K562 (cell line): Measurements from ENCODE around the gene RAB3IP. TPM values are rescaled to one million over a fixed set of nuclear protein-coding genes. Genes with fewer than 3 reads are reported as not detected.

Experiments used
- ATAC-seq: fragments of 200-7000 bp; cut with Tn5 transposase; 3 replicates; pipeline ENCODE4 v1.9.1; 2020; ENCODE audit warnings: moderate library complexity
- BruUV-seq: library from RNA; stranded (reverse); fragments of 400-500 nt; replicated peaks from 2 replicates; lab custom pipeline; 2021; lab: Mats Ljungman, UMichigan
- CTCF ChIA-PET: fragments of 300-600 bp; formaldehyde crosslinking; extraction: SDS; loops from one replicate; lab custom pipeline; 2021; ENCODE audit warnings: low intra/inter-chr PET ratio; lab: Yijun Ruan, JAX
- POLR2A ChIA-PET: fragments of 300-600, 350-650 bp; sonication (Branson Sonifier 250); formaldehyde crosslinking; extraction: SDS; loops from one replicate; lab custom pipeline; 2021; ENCODE audit warnings: antibody characterized with exemption, inconsistent platforms; lab: Yijun Ruan, JAX
- DNase-seq, 4 experiments: peaks; one replicate each; pipeline versions ENCODE4 v3.0.0 to v3.0.0-alpha.2; 2011 to 2018; ENCODE audit warnings: low spot score in 3 of 4, mixed read lengths in 3 of 4; ENCODE audit errors: extremely low read depth in 1 of 4
- FAIRE-seq: peaks from 2 replicates; lab custom pipeline; 2011; peaks lifted over from hg19 to GRCh38; lab: Jason Lieb, UNC
- H2AFZ ChIP-seq: 2 replicates; pipeline ENCODE4 v1.6.0; 2011; ENCODE audit warnings: low read depth, low read length, control low read depth, inconsistent platforms
- H3K27ac ChIP-seq: fragments of 200-600 bp; 3 replicates; pipeline ENCODE4 v1.8.0; 2011; ENCODE audit warnings: low read depth, mild to moderate bottlenecking, control low read depth, inconsistent platforms, low read length, moderate library complexity, mixed read lengths; ENCODE audit errors: extremely low read depth
- H3K27me3 ChIP-seq, 2 experiments: fragments of 300-600 bp in 1 of 2; 2 replicates in 1 of 2; 3 replicates in 1 of 2; pipeline versions ENCODE4 v1.6.0 to v1.8.0; 2011; ENCODE audit warnings: inconsistent platforms in 2 of 2, low read length in 2 of 2, mild to moderate bottlenecking in 1 of 2, mixed read lengths in 1 of 2, moderate library complexity in 1 of 2; ENCODE audit not compliant: control insufficient read depth in 2 of 2, insufficient read depth in 2 of 2
- H3K36me3 ChIP-seq: fragments of 300-600 bp; 3 replicates; pipeline ENCODE4 v1.8.0; 2011; ENCODE audit warnings: mild to moderate bottlenecking, low read length, inconsistent platforms; ENCODE audit not compliant: control insufficient read depth, insufficient read depth
- H3K4me1 ChIP-seq, 2 experiments: fragments of 200-600 bp in 1 of 2; replicated peaks in 1 of 2; 2 replicates in 1 of 2; 3 replicates in 1 of 2; pipeline versions ENCODE4 v1.5.1 to v1.8.0; 2011; ENCODE audit warnings: inconsistent platforms in 2 of 2, low read length in 2 of 2, mild to moderate bottlenecking in 1 of 2, mixed read lengths in 1 of 2, moderate library complexity in 1 of 2; ENCODE audit not compliant: control insufficient read depth in 2 of 2, insufficient read depth in 2 of 2
- H3K4me2 ChIP-seq: 2 replicates; pipeline ENCODE4 v1.6.1; 2011; ENCODE audit warnings: low read length, control low read depth, inconsistent platforms, mixed read lengths; ENCODE audit not compliant: insufficient read depth
- H3K4me3 ChIP-seq: fragments of 200-600 bp; sonication (generic), shearing (Covaris generic); 2 replicates; pipeline ENCODE4 v1.5.1; 2016; ENCODE audit warnings: control low read depth, inconsistent platforms
- H3K79me2 ChIP-seq: fragments of 200-600 bp; 3 replicates; pipeline ENCODE4 v1.8.0; 2011; ENCODE audit warnings: low read length, inconsistent platforms; ENCODE audit not compliant: control insufficient read depth, insufficient read depth
- H3K9ac ChIP-seq, 2 experiments: 2 replicates each; pipeline versions ENCODE4 v1.6.0 to v1.6.1; 2011; ENCODE audit warnings: low read depth in 2 of 2, low read length in 2 of 2, control low read depth in 1 of 2, inconsistent platforms in 1 of 2, mild to moderate bottlenecking in 1 of 2, mixed read lengths in 1 of 2; ENCODE audit not compliant: insufficient read depth in 1 of 2
- H3K9me1 ChIP-seq: one replicate; pipeline ENCODE4 v1.6.0; 2011; ENCODE audit warnings: inconsistent platforms, mild to moderate bottlenecking, low read length, moderate library complexity; ENCODE audit not compliant: control insufficient read depth, insufficient read depth
- H3K9me3 ChIP-seq: replicated peaks from 2 replicates; pipeline ENCODE4 v1.5.1; 2011; ENCODE audit warnings: low read depth, low read length, inconsistent platforms; ENCODE audit not compliant: control insufficient read depth, insufficient read depth
- H4K20me1 ChIP-seq: replicated peaks from 2 replicates; pipeline ENCODE4 v1.6.1; 2011; ENCODE audit warnings: low read length, inconsistent platforms, mixed read lengths; ENCODE audit not compliant: control insufficient read depth, insufficient read depth
- ARID1B ChIP-seq: fragments of 450-650 bp; IDR thresholded peaks from 2 replicates; pipeline ENCODE4 v1.6.1; 2016; ENCODE audit warnings: antibody characterized with exemption, mild to moderate bottlenecking, inconsistent platforms
- DPF2 ChIP-seq: fragments of 450-650 bp; IDR thresholded peaks from 2 replicates; pipeline ENCODE4 v1.6.1; 2016
- EWSR1 ChIP-seq: fragments of 450-650 bp; IDR thresholded peaks from 2 replicates; pipeline ENCODE4 v1.6.1; 2018; ENCODE audit warnings: borderline replicate concordance, mild to moderate bottlenecking, low read depth, moderate library complexity; ENCODE audit not compliant: partially characterized antibody
- HINFP ChIP-seq: fragments of 450-650 bp; conservative IDR thresholded peaks from 2 replicates; pipeline ENCODE4 v1.6.1; 2016; ENCODE audit warnings: missing genetic modification characterization, low read depth, mild to moderate bottlenecking, control low read depth, missing compliant biosample characterization
- MEIS2 ChIP-seq: fragments of 450-650 bp; IDR thresholded peaks from 2 replicates; pipeline ENCODE4 v1.6.1; 2014; ENCODE audit warnings: mild to moderate bottlenecking; ENCODE audit not compliant: partially characterized antibody
- NFE2L1 ChIP-seq: fragments of 450-650 bp; IDR thresholded peaks from 2 replicates; pipeline ENCODE4 v1.6.1; 2016; ENCODE audit warnings: missing genetic modification characterization, low read depth, mild to moderate bottlenecking, missing compliant biosample characterization, moderate library complexity, borderline replicate concordance
- NR1H2 ChIP-seq: sonication (generic); formaldehyde crosslinking; IDR thresholded peaks from 2 replicates; pipeline ENCODE4 v1.4.0; 2020; ENCODE audit warnings: mild to moderate bottlenecking, missing genetic modification reagents
- SP2 ChIP-seq: IDR thresholded peaks from 2 replicates; pipeline ENCODE4 v1.6.1; 2011; ENCODE audit warnings: mild to moderate bottlenecking, low read depth, low read length, moderate library complexity; ENCODE audit not compliant: poor library complexity, severe bottlenecking; ENCODE audit errors: extremely low read depth
- SPI1 ChIP-seq: IDR thresholded peaks from 2 replicates; pipeline ENCODE4 v1.6.1; 2011; ENCODE audit warnings: low read depth, low read length, control low read depth, borderline replicate concordance
- TAF9B ChIP-seq: fragments of 450-650 bp; IDR thresholded peaks from 2 replicates; pipeline ENCODE4 v1.6.1; 2018; ENCODE audit warnings: mild to moderate bottlenecking; ENCODE audit not compliant: partially characterized antibody
- TOE1 ChIP-seq, 2 experiments: fragments of 450-650 bp in 1 of 2; sonication (generic) in 1 of 2; formaldehyde crosslinking in 1 of 2; IDR thresholded peaks; 2 replicates each; pipeline versions ENCODE4 v1.7.1 to v1.8.0; 2016 to 2022; ENCODE audit warnings: borderline replicate concordance in 2 of 2, mild to moderate bottlenecking in 2 of 2, antibody characterized with exemption in 1 of 2, inconsistent platforms in 1 of 2, low read depth in 1 of 2, missing genetic modification reagents in 1 of 2, moderate library complexity in 1 of 2
- ZC3H8 ChIP-seq: fragments of 450-650 bp; IDR thresholded peaks from 2 replicates; pipeline ENCODE4 v1.6.1; 2017
- ZNF134 ChIP-seq: fragments of 250-450 bp; sonication (Bioruptor Pico); conservative IDR thresholded peaks from 2 replicates; pipeline ENCODE4 v1.4.0; 2020
- ZNF197 ChIP-seq: fragments of 200-800 bp; sonication (Bioruptor generic); IDR thresholded peaks from 2 replicates; pipeline ENCODE4 v1.6.1; 2016; ENCODE audit warnings: low read depth, missing genetic modification characterization, missing compliant biosample characterization
- ZNF644 ChIP-seq: fragments of 200-800 bp; sonication (Bioruptor generic); IDR thresholded peaks from 2 replicates; pipeline ENCODE4 v1.6.1; 2016; ENCODE audit warnings: low read depth, missing genetic modification characterization, missing compliant biosample characterization
- WGBS: fragments of 100-300 bp; shearing (Covaris generic); methylation state at CpG from one replicate; pipeline ENCODE4 v1.1.6; 2016; ENCODE audit warnings: low coverage, mixed read lengths; ENCODE audit not compliant: insufficient coverage; ENCODE audit errors: missing lambda C conversion rate; 5-methylcytosine and 5-hydroxymethylcytosine counted together
- in situ Hi-C: fragments of 300-500 bp; cut with MboI; formaldehyde crosslinking; loops from 4 replicates; pipeline ENCODE4 v1.15.0; 2018; ENCODE audit warnings: inconsistent platforms, mixed read lengths
- intact Hi-C: fragments of 100-400 bp; cut with micrococcal nuclease; formaldehyde crosslinking; loops from 2 replicates; pipeline ENCODE4 v1.14.2; 2022
- polyA plus RNA-seq, 8 experiments: library from polyadenylated mRNA; depleted of rRNA in 4 of 8; stranded (reverse) in 5 of 8; unstranded in 3 of 8; fragments of >200 nt; fragmentation: Nextera tagmentation in 2 of 8; fragmentation: Illumina TruSeq in 1 of 8; extraction: Ambion mirVana in 2 of 8; extraction: Trizol in 1 of 8; gene quantifications; 2 replicates each; pipeline versions ENCODE4 v1.2.1 to v1.2.3, GENCODE V29; 2011 to 2014; ENCODE audit warnings: inconsistent platforms in 1 of 8, missing spikeins in 1 of 8
- total RNA-seq, 7 experiments: library from RNA; depleted of rRNA in 6 of 7; stranded (reverse); fragments of >200 nt in 6 of 7; fragmentation: Illumina TruSeq in 2 of 7; extraction: Trizol in 2 of 7; gene quantifications; 2 replicates each; pipeline versions ENCODE4 v1.2.1 to v1.2.3, GENCODE V29; 2011 to 2021; ENCODE audit warnings: low replicate concordance in 1 of 7
- TF ChIP-seq, protein P1 (sequence below), 2 experiments: fragments of 250-450 bp in 1 of 2; fragments of 450-650 bp in 1 of 2; sonication (Bioruptor Pico) in 1 of 2; IDR thresholded peaks; 2 replicates each; pipeline versions ENCODE4 v1.6.1 to v1.8.0; 2016 to 2021; ENCODE audit warnings: mild to moderate bottlenecking in 2 of 2, moderate library complexity in 2 of 2, missing compliant biosample characterization in 1 of 2, missing genetic modification characterization in 1 of 2
- TF ChIP-seq, protein P2 (sequence below): fragments of 450-650 bp; formaldehyde crosslinking; IDR thresholded peaks from 2 replicates; pipeline ENCODE4 v1.4.0; 2022; ENCODE audit warnings: mild to moderate bottlenecking, moderate library complexity
- TF ChIP-seq, protein P3 (sequence below): fragments of 250-450 bp; sonication (Bioruptor Pico); IDR thresholded peaks from 2 replicates; pipeline ENCODE4 v1.5.0; 2020; ENCODE audit warnings: mild to moderate bottlenecking

The RAB3IP gene
- total and polyA plus RNA-seq, 9 of the 15 experiments (the other 6 are each of a cell fraction or from before 2014, with no cell fraction given): 5.6 to 25.5 (median 11.3) TPM

- H3K4me3 ChIP-seq: no peak overlapping the region
- POLR2A ChIA-PET: no interaction called here
- H4K20me1 ChIP-seq: no peaks in the 10 kb centered on the region
- no TSS peak for BruUV-seq
- ATAC-seq: no peak
- WGBS: 34% methylated on average over 6 of the region's 6 CpGs
- no peaks in the 10 kb centered on the region for H3K4me1 ChIP-seq
- no peak overlapping the region for H3K4me2 ChIP-seq
- in situ Hi-C loops: no loop called here
- H3K36me3 ChIP-seq: no peaks in the 10 kb centered on the region
- no peak for DNase-seq
- no peak overlapping the region for H3K27ac ChIP-seq
- CTCF ChIA-PET: no interaction called here
- no peaks in the 10 kb centered on the region for H3K27me3 ChIP-seq
- intact Hi-C loops: no loop called here
- no peak overlapping the region for H2AFZ ChIP-seq
- H3K9me1 ChIP-seq: no peaks in the 10 kb centered on the region
- FAIRE-seq: no peak
- 0 out of 2 replicates have a peak, but pooled peaks cover 3% of the 10 kb centered on the region for H3K9me3 ChIP-seq
- H3K9ac ChIP-seq: no peak overlapping the region
- no peaks in the 10 kb centered on the region for H3K79me2 ChIP-seq
- TF ChIP-seq ZNF644 (tag): no peak
- TF ChIP-seq, protein P1, sequence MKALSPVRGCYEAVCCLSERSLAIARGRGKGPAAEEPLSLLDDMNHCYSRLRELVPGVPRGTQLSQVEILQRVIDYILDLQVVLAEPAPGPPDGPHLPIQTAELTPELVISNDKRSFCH (CRISPR knock-in tag; IDR thresholded peaks at IDR 0.05): no peak
- TF ChIP-seq, protein P1 (tag; IDR thresholded peaks at IDR 0.05): no peak
- TF ChIP-seq TAF9B: no peak
- no peak for TF ChIP-seq ZC3H8
- TF ChIP-seq SP2: no peak
- no peak for TF ChIP-seq EWSR1
- TF ChIP-seq ZNF134 (CRISPR knock-in tag): no peak
- no peak for TF ChIP-seq NR1H2 (CRISPR knock-in tag)
- TF ChIP-seq DPF2: no peak
- TF ChIP-seq ZNF197: no peak
- TF ChIP-seq HINFP: no peak
- TF ChIP-seq, protein P2, sequence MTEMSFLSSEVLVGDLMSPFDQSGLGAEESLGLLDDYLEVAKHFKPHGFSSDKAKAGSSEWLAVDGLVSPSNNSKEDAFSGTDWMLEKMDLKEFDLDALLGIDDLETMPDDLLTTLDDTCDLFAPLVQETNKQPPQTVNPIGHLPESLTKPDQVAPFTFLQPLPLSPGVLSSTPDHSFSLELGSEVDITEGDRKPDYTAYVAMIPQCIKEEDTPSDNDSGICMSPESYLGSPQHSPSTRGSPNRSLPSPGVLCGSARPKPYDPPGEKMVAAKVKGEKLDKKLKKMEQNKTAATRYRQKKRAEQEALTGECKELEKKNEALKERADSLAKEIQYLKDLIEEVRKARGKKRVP: no peak
- no peak for TF ChIP-seq NFE2L1 (tag)
- no peak for TF ChIP-seq MEIS2
- TF ChIP-seq, protein P3, sequence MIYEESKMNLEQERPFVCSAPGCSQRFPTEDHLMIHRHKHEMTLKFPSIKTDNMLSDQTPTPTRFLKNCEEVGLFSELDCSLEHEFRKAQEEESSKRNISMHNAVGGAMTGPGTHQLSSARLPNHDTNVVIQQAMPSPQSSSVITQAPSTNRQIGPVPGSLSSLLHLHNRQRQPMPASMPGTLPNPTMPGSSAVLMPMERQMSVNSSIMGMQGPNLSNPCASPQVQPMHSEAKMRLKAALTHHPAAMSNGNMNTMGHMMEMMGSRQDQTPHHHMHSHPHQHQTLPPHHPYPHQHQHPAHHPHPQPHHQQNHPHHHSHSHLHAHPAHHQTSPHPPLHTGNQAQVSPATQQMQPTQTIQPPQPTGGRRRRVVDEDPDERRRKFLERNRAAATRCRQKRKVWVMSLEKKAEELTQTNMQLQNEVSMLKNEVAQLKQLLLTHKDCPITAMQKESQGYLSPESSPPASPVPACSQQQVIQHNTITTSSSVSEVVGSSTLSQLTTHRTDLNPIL (CRISPR knock-in tag): no peak
- no peak for TF ChIP-seq ARID1B
- no peak for TF ChIP-seq TOE1 (IDR thresholded peaks at IDR 0.05; ENCODE audit: borderline replicate concordance)
- no peak for TF ChIP-seq TOE1 (CRISPR knock-in tag; IDR thresholded peaks at IDR 0.05; ENCODE audit: borderline replicate concordance, low read depth)
- TF ChIP-seq SPI1: no peak
Observed at GRCh38 chr12:69756088-69756755, 17.6 kb downstream of the RAB3IP start.
